Lower lobe of right lung (tissue), 2 donors: ENCODE data around the gene PNMA1. TPM values are rescaled to one million over a fixed set of nuclear protein-coding genes. Genes with fewer than 3 reads are reported as not detected.
A peak's percentile ranks its signal among the peaks of the same experiment; 100 is the strongest.

ENCODE experiments used
- ATAC-seq, 2 donors: fragments of 200-7000 bp; cut with Tn5 transposase; one replicate each; pipeline ENCODE4 v1.9.1; 2020 to 2022; ENCODE audit warnings: mild to moderate bottlenecking in 2 of 2, moderate library complexity in 2 of 2
- DNase-seq: peaks from one replicate; pipeline ENCODE4 v3.0.0-alpha.2; 2020
- H3K27ac ChIP-seq: fragments of 200-600 bp; one replicate; pipeline ENCODE4 v1.8.0; 2022
- H3K27me3 ChIP-seq: fragments of 200-600 bp; one replicate; pipeline ENCODE4 v1.8.0; 2022; ENCODE audit warnings: low read depth
- H3K36me3 ChIP-seq: fragments of 200-600 bp; one replicate; pipeline ENCODE4 v1.8.0; 2022; ENCODE audit warnings: mild to moderate bottlenecking
- H3K4me1 ChIP-seq: fragments of 200-600 bp; one replicate; pipeline ENCODE4 v1.8.0; 2022
- H3K4me3 ChIP-seq: fragments of 200-600 bp; one replicate; pipeline ENCODE4 v1.8.0; 2022; ENCODE audit warnings: mild to moderate bottlenecking
- H3K9me3 ChIP-seq: fragments of 200-600 bp; one replicate; pipeline ENCODE4 v1.8.0; 2022
- intact Hi-C: fragments of 100-400 bp; cut with DNase I; formaldehyde crosslinking; loops from one replicate; pipeline ENCODE4 v1.11.0; 2022
- total RNA-seq: library from RNA; stranded (reverse); fragmentation: NEBNext Ultra II Directional; extraction: Animal tissue kit (Norgen Biotek cat#: 25700); gene quantifications from one replicate; pipeline ENCODE4 v1.2.1, GENCODE V29; 2021
- TF ChIP-seq, protein P1 (sequence below): fragments of 200-600 bp; IDR thresholded peaks from one replicate; pipeline ENCODE4 v1.8.0; 2022; ENCODE audit warnings: antibody characterized with exemption, mild to moderate bottlenecking
- donor health status: DM: no; HTN: yes; CAD: no; lungs with severe emphysema.

Gene PNMA1
- total RNA-seq, 1 donor from 2014 or later, result 24.4 TPM

DNA sequence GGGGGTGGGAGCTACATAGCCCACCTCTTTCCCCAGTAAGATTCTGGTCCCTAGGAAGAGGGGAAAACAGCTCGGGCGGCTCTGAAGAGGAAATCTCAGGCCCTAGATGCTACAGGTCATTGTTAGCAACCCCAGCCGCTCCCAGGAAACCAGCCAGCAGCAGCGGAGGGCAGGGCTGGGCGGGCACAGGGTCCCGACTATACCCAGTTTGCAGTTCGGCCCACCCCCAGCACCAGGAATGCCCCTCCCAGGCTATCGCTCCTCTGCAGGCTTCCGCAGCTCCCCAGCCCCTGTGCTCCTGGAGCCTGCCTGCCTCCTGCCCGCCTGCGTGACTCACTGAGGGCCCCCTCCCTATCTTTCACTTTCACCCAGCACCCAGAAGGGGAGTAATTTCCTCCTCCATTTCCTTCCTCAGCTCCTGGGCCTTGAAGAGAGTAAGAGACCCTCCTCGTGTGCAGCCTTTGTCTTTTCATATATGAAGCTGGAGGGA lies 27.2 kb upstream of the PNMA1 start:
- TF ChIP-seq, protein P1, sequence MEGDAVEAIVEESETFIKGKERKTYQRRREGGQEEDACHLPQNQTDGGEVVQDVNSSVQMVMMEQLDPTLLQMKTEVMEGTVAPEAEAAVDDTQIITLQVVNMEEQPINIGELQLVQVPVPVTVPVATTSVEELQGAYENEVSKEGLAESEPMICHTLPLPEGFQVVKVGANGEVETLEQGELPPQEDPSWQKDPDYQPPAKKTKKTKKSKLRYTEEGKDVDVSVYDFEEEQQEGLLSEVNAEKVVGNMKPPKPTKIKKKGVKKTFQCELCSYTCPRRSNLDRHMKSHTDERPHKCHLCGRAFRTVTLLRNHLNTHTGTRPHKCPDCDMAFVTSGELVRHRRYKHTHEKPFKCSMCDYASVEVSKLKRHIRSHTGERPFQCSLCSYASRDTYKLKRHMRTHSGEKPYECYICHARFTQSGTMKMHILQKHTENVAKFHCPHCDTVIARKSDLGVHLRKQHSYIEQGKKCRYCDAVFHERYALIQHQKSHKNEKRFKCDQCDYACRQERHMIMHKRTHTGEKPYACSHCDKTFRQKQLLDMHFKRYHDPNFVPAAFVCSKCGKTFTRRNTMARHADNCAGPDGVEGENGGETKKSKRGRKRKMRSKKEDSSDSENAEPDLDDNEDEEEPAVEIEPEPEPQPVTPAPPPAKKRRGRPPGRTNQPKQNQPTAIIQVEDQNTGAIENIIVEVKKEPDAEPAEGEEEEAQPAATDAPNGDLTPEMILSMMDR, result no peak
- DNase-seq, result peak; percentile 84
- peak; percentile 77 to 84 for ATAC-seq
- peaks cover 36% of the 10 kb centered on the region for H3K36me3 ChIP-seq
- H3K27ac ChIP-seq, result peak overlapping the region; percentile 87
- H3K4me3 ChIP-seq, result peak overlapping the region; percentile 39
- peaks cover 79% of the 10 kb centered on the region for H3K4me1 ChIP-seq
- no peaks in the 10 kb centered on the region for H3K27me3 ChIP-seq
- H3K9me3 ChIP-seq, result no peaks in the 10 kb centered on the region
- intact Hi-C loops, result no loop called here

DNA sequence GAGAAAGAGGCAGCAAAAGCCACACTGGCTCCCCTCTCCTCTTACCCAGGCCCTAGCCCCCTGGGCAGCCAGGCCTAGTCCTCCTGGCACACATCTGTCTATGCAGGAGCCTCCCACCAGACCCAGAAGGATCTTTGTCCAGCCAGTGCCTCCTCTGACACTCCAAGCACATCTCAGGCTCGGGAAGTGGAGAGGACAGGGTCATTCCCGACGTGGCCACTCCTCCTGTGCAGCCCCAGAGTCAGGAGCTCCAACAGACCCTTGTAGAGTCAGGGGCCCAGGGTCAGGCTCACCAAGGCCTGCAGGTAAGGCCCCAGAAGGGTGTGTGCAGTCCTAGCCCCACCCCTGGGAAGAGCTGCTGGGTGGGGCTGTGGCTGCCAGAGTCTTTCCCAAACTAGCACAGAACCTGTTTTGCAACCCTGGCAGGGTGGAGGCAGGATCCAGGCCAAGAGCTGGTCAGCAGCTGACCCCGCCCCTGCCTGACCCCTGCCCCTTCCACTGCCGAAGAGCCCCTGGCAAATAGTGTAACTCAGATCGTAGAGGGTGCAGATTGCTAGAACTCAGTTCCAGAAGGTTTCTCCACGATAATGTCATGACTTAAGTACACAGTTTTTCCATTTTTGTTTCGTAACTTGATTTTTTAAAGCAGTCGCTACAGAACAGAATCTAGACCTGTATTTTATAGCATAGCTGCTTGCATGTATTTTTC lies 26.6 kb upstream of the PNMA1 start:
- no peaks in the 10 kb centered on the region for H3K27me3 ChIP-seq
- TF ChIP-seq, protein P1, result no peak
- ATAC-seq (peak; percentile 87 to 88), DNase-seq (peak; percentile 89)
- peaks cover 42% of the 10 kb centered on the region for H3K36me3 ChIP-seq
- intact Hi-C loops, result no loop called here
- H3K4me1 ChIP-seq, result peaks cover 73% of the 10 kb centered on the region
- H3K4me3 ChIP-seq, result peak overlapping the region; percentile 39
- peak overlapping the region; percentile 87 for H3K27ac ChIP-seq
- no peaks in the 10 kb centered on the region for H3K9me3 ChIP-seq

DNA sequence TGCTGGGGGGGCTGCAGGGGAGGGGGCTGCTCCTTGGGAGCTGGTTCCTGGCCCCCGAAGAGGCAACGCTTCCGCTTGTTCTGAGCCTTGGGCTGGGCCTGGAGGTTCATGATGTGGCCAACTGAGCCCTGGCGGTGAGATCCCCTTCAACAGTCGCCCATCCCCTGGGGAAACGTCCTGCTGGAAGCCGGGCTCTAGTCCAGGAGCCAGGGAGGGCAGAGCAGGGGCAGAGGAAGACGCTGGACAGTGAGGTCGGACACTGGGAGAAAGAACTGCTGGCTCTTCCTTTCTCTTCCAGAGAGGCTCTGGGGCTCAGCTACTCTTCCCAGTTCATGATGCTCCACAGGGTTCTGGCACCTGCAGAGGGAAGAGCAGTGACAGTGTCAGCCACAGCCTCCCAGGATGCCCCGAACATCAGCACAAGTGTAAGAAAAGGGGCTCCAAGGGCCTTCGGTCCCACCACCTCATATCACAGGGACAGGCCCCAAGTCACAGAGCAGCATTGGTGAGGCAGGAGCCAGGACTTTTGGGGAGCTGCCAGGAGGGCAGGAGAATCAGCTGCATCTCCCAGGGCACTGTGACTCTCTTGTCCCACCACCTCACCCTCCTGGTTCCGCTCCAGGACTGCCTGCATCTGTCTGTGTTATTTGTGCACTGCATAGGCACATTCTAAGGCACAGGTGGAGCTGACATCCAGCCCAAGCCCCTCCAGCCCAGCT lies 25.9 kb upstream of the PNMA1 start:
- Histone ChIP-seq H3K27me3 (no peaks in the 10 kb centered on the region), H3K27ac (peak overlapping the region; percentile 87), H3K36me3 (peaks cover 49% of the 10 kb centered on the region), H3K4me1 (peaks cover 66% of the 10 kb centered on the region), H3K4me3 (no peak overlapping the region), H3K9me3 (no peaks in the 10 kb centered on the region)
- ATAC-seq (no peak), DNase-seq (no peak)
- intact Hi-C loops, result no loop called here
- TF ChIP-seq, protein P1, result no peak

DNA sequence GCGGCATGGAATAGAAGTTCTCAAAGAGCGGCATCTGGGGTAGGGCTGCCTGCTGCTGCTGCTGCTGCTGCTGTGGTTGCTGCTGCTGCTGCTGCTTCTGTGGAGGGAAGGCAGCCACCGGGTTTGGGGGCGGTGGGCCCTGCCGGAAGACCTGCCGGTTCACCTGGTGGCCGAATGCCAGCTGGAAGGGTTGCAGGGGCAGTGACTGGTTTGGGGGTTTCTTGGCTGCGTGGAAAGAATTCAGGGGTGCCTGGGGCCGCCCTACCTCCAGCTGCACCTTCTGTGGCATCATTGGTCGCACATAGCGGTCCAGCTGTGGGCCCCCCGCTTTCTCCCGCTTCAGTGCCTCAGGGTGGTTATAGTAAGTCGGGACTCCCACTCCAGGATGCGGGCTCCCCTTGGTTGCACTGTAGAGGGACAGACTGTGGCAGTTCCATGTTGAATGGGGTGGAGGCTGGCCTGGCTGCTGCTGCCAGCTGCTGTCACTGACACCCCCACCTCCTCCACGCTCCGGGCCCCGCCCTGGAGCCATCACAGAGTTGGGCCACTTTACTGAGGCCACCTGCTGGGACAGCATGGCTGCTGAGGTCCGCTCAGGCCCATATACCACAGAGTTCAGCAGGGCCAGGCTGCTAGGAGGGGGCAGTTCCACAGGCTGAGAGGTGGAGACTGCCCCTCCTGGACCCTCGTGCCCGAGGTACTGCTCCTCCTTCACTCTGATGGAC lies 25.2 kb upstream of the PNMA1 start:
- Histone ChIP-seq H3K4me3 (no peak overlapping the region), H3K27me3 (no peaks in the 10 kb centered on the region), H3K27ac (peak overlapping the region; percentile 87), H3K36me3 (peaks cover 57% of the 10 kb centered on the region), H3K4me1 (peaks cover 58% of the 10 kb centered on the region), H3K9me3 (no peaks in the 10 kb centered on the region)
- intact Hi-C loops, result no loop called here
- DNase-seq (no peak), ATAC-seq (no peak)
- TF ChIP-seq, protein P1, result no peak

DNA sequence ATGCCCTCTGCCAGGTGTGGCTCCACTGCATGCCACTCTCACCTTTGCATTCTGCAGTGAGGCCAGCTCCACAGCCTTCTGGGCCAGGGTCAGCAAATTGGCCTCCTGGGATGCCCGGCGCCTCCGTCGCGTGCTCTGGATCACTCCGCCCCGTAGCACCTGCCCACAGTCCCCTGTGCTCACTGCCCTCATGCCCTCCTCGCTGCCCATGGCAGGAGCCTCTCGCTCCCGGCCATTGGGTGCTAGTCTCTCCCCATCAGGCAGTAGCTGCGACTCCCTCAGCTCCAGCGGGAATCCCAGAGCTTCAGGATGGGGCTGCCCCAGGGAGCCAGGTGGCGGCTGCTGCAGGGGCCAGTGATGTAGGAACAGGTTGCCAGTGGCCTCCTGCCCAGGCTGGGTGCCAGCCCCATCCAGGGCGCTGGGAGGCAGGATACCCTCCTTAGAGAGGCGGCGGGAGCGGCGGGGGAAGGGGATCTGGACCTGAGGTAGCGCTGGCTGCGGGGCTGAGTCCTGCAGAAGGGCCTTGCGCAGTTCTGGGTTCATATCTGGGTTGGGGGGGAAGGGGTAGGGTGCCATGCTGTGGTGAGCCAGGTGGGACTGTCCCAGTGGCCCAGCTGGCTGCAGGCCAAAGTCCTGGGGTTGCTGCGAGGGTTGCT lies 24.5 kb upstream of the PNMA1 start:
- Histone ChIP-seq H3K36me3 (peaks cover 63% of the 10 kb centered on the region), H3K27ac (no peak overlapping the region), H3K4me1 (peaks cover 52% of the 10 kb centered on the region), H3K4me3 (no peak overlapping the region), H3K9me3 (no peaks in the 10 kb centered on the region), H3K27me3 (no peaks in the 10 kb centered on the region)
- no peak for ATAC-seq
- TF ChIP-seq, protein P1, result no peak
- intact Hi-C loops, result no loop called here
- DNase-seq, result no peak
